ENCODE data around the gene SLC9C1.

SLC9C1 gene

GRCh38 chr3:112093180-112093522, 200.9 kb downstream of the SLC9C1 start:
- Mint-ChIP-seq H3K9me3 (no peaks in the 10 kb centered on the region), H3K4me1 (peaks cover 53% of the 10 kb centered on the region)

GRCh38 chr3:112092496-112093179, 201.4 kb downstream of the SLC9C1 start:
- Mint-ChIP-seq H3K27ac (peak overlapping the region; percentile 48 to 76 (median 60)), H3K4me1 (peaks cover 53% of the 10 kb centered on the region), H3K36me3 (ENCODE audit: low read depth) (peaks cover 14% of the 10 kb centered on the region), H3K4me3 (peak overlapping the region in 2 of 3 experiments; percentile 5 to 54), H3K27me3 (ENCODE audit: low read depth) (peaks cover 12% of the 10 kb centered on the region), H3K9me3 (no peaks in the 10 kb centered on the region)
- TF ChIP-seq CTCF (IDR thresholded peaks at IDR 0.05; ENCODE audit: unreplicated experiment in 3 of 3): no peak

More at GRCh38 chr3:112093180-112093522, 200.9 kb downstream of the SLC9C1 start:
- Mint-ChIP-seq H3K27ac (peak overlapping the region in 2 of 3 experiments; percentile 48 to 76), H3K27me3 (ENCODE audit: low read depth) (peaks cover 7% of the 10 kb centered on the region), H3K4me3 (peak overlapping the region in 1 of 3 experiments; percentile 54), H3K36me3 (ENCODE audit: low read depth) (peaks cover 14% of the 10 kb centered on the region)
- no peak for TF ChIP-seq CTCF (IDR thresholded peaks at IDR 0.05; ENCODE audit: unreplicated experiment in 3 of 3)

GRCh38 chr3:112090887-112091586, 203.0 kb downstream of the SLC9C1 start:
- Mint-ChIP-seq H3K36me3 (ENCODE audit: low read depth) (peaks cover 13% of the 10 kb centered on the region), H3K27ac (peak overlapping the region in 2 of 3 experiments; percentile 57 to 74), H3K4me3 (peak overlapping the region in 2 of 3 experiments; percentile 46 to 67), H3K27me3 (ENCODE audit: low read depth) (peaks cover 20% of the 10 kb centered on the region), H3K4me1 (peaks cover 60% of the 10 kb centered on the region), H3K9me3 (no peaks in the 10 kb centered on the region)
- no peak for TF ChIP-seq CTCF (IDR thresholded peaks at IDR 0.05; ENCODE audit: unreplicated experiment in 3 of 3)

Data from nephron (organoid).